ENCODE measurements around the gene PLXNC1.

The PLXNC1 gene

DNA sequence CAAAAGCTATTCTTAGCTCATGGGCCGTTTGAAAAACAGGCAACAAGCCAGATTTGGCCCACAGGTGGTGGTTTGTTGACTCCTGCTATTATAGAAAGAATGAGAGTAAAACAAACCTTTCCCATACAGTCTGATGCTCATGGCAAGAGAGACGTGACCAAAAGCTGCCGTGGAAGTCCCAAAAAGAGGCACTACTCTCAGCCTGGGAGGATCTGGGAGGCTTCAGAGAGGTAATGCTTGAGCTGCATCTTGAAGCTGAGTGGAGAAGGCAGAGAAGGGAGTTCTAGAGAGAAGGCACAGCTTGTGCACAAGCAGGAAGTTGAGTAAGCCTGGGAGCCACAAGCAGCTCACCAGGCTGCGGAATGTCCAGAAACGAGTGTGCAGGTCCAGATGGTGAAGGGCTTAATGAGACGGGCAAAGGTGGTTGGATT, 9.6 kb downstream of the PLXNC1 start:
- DNase-seq (ENCODE audit: low spot score) = no peak

DNA sequence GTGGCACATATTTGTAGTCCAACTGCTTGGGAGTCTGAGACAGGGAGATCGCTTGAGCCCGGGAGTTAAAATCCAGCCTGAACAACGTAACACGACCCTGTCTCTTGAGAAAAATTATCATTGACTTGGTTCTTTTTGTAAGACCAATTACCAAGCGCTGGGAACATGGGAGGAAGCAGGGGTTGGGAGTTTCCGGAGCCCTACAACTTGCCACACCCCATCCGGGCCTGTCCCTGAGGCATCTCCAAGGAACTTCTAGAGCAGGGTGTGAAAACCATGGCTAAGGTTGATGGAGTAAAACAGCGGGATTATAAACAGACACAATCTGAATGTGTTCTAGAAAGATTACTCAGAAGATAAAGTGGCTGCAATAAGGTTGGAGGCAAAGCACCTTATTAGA, 10.3 kb downstream of the PLXNC1 start:
- DNase-seq (ENCODE audit: low spot score) = no peak

- no peak for DNase-seq (ENCODE audit: low spot score)
These were observed 13.7 kb downstream of the PLXNC1 start for GRCh38 chr12:94162108-94162507.

DNA sequence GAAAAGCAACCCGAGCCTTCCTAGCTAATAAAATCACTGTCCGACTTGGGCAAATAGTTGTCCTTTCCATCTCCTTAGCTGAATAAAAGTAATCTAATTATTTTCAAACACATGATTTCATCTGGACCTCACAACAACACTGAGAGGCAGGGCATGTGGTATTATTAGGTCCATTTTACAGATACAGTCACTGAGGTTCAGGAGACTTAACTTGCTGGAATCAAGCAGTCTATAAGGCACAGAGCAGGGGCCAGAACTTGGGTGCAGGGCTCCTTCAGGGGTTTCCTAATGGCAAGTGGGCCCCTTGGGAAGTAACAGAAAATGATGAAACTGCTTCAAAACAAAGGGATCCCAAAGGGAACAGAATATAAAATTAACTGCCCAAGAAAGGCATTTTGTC, 15.5 kb downstream of the PLXNC1 start:
- no peak for DNase-seq (ENCODE audit: low spot score)

DNA sequence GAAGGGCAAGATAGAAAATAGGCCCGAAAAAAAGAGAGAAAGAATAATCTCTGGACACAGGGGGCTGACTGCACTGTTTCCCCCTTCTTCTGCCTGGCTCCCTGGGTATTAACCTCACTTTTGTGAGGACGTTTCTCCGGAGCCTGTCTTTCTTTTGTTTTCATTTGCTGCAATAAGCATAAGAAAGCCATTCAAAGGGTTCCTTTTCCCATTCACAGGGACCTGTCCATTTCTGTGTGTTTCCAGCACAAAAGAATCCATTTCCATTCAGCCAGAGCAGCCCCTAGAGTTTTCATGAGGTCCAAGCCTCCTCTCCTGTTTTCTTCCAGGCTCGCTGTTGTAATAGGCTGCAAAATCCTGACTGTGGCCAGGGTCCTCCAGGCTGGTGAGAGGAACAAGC, 16.8 kb downstream of the PLXNC1 start:
- DNase-seq (ENCODE audit: low spot score) = no peak

DNA sequence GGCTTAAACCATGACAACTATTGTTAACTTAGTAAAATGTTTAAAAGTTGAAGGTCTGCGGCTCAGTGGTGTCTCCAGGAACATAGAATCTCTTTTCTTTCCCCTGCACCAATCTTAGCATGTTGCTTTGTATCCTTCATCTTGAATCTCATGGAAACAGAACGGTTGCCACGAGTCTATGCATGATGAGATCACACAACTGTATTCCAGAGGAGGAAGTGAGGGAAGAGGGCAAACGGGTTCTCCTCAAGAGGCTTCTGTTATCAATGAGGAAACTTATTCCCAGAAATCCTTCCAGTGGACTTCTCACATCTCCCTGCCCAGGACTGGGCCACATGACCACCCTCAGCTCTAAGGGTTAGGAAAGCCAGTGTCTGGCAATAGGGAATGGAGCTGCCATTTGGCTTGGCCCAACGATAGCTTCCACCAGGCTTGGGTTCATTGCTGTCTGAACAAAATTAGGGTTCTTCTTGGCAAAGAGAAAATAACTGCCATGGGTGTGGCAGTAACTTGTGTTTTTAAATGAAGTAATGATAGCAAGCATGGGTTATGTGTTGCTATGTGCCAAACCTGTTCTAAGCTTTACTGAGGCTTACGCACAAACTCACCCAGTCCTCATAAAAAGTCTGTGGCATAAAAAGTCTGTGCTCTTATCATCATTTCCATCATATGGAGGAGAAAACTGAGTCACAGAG, 17.4 kb downstream of the PLXNC1 start:
- DNase-seq (ENCODE audit: low spot score) = no peak

GRCh38 chr12:94167071-94167755, 18.8 kb downstream of the PLXNC1 start:
- DNase-seq (ENCODE audit: low spot score) = no peak

DNA sequence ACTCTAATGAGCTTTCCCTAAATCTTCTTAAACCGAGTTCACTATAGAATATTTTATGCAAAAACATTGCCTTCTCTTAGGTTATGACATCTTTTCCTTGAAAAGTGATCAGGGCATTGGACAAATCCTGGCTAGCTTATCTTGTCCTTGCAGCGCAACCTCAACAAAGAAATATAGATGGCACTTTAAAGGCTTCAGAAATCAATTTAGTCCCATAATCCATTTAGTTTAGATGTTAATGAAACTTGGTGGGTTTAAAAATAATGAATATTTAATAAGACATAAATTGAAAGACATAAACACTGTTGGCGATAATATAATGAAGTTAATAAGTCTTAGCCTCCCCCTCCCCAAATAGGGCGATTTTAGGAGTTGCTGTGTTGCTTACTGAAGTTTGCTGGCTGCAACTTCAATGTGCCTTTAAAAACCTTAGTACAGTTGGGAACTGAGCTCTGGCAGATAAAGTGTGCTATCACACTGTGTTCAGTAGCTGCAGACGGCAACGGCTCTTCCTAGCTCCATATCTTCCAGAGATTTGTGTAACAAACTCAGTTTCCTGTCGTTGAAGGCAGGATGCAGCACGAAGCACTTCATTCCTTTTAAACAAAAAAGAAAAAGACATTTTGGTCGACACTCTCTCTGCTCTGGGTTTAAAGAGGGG, 19.5 kb downstream of the PLXNC1 start:
- no peak for DNase-seq (ENCODE audit: low spot score)

- DNase-seq (ENCODE audit: low spot score) = no peak
These were observed 21.1 kb downstream of the PLXNC1 start for GRCh38 chr12:94169495-94169894.

DNA sequence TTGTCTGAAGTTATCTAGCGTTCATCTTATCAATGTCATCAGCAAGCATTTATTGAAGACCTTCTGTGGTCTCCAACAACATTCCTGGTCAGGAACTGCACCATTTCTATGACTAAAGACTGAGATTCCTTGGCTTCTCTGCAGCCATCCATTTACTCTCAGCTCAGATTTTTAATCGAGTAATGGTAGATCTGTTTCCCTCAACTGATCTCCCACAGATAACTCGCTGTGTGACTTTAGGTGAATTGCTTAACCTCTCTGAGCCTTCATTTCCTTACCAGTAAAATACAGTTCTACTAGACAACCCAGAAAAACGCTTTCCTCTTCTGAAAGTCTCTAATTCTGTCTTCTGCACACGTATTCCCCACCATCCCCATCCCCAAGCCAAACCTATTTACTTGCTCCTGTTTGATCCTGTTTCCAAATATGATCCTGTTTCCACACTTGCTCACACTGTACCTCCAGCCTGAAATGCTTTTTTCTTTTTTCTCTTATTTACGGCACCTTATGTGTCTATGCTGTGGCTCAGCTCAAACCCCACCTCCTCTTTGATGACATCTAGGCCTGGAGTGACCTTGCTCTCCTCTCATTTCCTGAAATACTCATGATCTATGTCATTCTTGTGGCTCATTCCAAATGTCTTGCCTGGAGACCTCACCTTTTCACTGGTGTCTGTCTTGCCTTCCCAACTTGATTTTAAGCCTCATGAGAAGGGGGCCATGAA, 21.8 kb downstream of the PLXNC1 start:
- DNase-seq (ENCODE audit: low spot score) = no peak

- no peak for DNase-seq (ENCODE audit: low spot score)
These were observed 22.6 kb downstream of the PLXNC1 start for GRCh38 chr12:94170690-94171594.

- DNase-seq (ENCODE audit: low spot score) = no peak
These were observed 23.2 kb downstream of the PLXNC1 start for GRCh38 chr12:94171595-94171930.

DNA sequence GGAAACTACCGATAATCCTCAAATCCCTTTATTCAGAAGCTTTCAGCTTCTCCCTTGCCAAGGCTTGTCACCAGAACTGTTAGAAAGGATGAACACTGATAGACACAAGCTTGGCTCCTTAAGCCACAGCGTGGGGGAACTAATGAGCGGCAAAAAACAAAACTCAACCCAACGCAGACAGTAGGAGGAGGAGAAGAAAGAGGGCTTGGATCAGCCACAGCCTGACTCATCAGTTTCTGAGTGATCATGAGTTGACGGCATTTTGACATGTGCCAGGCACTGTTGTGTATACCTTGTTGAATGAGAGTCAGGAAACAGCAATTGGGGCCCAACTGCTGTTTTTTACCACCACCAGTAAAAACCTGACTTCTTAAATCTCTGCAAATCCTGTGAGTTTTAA, 23.7 kb downstream of the PLXNC1 start:
- no peak for DNase-seq (ENCODE audit: low spot score)

DNA sequence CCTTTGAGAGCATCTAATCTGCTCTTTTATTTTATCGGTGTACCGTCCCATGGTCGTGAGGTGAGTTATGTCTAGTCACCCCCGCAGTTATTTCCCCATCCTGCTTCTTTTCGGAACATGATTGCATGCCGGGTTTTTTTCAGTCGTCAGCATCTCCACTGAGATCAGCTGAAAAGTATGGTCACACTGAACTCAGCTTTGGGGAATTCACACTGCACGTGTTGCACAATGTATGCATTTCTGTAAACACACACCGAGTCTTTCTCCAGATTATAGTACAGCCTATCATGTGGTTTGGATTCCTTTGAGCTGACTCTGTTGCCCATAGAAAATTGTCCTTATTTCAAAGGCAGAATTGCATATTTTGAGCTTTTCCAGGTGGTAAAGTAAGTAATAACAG, 24.6 kb downstream of the PLXNC1 start:
- peak; percentile 74 for DNase-seq (ENCODE audit: low spot score)

DNA sequence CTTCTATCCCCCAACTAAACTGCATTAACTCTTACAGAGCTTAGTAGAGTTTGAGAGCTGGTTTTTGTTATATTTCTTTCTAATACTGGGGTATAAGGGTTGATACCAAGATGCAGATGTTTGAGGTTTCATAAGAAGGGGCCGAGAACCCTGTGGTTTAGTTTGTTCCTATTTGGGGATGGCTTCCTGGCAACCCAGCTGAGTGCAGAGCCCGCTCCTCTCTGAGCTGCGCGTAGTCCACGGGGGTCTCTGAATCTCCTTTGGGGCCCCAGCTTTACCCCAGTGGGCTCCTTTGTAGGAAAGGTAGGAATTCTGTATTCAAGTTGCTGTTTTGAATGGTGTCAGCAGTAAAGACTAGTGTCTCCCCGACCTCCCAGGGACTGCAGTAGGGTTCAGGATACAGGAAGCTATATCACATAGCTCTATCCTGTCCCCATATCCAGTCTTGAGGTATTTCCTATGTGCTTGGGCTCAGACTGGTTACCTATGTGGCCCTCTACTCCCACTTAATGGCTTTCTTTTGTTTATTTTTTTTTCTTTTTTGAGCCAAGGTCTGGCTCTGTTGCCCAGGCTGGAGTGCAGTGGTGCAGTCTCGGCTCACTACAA, 25.4 kb downstream of the PLXNC1 start:
- DNase-seq (ENCODE audit: low spot score) = no peak

DNA sequence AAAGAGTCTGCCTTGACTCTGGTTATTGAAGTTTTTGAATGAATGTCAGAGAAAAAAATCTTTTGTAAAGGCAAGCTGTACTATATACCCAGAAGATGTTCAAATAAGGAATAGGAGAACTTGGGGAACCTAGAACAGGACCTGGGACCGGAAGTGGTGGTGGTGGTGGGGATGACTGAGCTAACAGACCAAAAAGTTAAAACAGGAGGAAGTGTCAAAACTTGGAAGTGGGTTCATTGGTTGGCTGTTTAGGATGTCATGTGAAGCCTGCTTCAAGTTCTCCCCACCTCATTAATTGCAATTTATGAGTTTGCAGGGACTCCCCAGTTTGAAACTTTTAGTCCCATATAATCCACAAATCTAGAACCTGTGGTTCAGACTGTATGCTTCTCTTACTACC, 26.2 kb downstream of the PLXNC1 start:
- DNase-seq (ENCODE audit: low spot score) = no peak

DNA sequence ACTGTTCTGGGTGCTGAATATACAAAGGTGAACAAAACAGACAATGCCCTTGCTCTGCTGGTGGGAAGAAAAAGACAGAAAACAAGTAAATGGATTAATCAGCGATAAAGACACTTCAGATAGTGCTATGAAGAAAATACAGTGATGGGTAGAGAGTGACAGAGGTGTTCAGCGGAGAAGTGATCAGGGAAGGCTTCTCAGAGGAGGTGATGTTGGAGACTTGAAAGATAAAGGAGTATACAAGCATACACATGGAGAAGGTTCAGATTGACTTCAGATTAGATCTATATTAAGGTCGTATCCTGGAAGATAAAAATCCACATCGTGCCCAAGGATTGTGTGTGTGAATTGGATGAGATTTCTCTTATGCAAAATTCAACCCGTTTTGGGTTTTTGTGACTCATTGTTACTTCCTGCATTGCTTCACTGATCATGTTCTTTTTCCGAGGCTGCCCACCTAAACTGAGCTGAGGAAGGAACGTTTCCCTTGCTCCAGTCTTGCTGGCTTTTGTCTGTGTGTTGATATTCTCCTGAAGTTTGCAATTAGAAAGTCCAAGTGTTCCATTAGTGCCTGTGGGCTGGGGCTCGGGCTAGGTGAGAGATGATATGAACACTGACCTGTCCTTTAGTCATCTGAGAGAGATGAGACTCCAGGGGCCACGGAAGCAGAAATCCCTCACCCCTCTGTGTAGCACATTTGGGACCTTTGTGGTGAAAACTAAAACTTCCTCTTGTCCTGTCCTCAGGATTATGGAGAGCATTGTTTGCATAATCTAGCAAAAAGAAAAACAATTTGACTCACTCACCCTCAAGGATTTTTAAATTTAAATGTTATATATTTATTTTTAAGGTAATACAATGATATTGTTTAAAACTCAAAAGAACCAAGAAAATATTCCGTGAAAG, 27.6 kb downstream of the PLXNC1 start:
- no peak for DNase-seq (ENCODE audit: low spot score)

- no peak for DNase-seq (ENCODE audit: low spot score)
These were observed 29.7 kb downstream of the PLXNC1 start for GRCh38 chr12:94178054-94178453.

DNA sequence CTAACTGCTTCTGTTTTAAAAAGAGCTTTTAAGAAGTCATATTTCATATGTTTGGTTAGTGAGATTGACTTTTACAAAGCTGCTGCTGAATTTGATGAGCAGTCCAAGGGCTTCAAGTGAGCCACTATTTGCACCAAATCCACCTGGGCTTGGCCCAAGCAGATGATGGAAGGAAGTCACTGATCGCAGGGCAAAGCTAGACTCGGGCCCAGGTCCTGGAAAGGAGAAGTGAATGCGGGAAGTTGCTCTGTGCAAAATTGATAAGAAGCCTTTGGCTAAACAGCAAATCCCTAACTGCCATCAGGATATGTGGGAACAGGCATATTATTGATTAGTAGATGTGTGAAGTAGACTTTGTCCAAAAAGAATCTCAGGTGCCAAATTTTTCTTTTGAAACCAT, 30.5 kb downstream of the PLXNC1 start:
- DNase-seq (ENCODE audit: low spot score) = no peak

DNA sequence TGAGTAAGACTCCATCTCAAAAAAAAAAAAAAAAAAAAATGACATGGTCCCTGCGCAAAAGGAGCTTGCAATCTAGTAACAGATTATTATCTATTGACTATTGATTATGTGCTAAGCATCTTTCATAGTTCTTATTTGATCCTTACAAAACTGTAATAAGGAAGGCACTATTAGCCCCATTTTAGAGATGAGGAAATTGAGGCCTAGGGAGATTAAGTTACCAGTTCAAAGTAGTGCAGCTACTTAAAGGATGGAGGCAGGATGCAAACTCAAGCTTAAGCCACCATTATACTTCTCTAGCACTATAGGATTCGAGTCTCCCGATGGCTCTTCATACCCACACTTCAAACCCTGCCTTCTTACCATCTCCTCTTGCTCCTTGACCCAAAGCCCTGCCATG, 31.3 kb downstream of the PLXNC1 start:
- DNase-seq (ENCODE audit: low spot score) = no peak
